ENCODE data around the gene RTN4R.

GRCh38 chr22:20292108-20292507 is 24.0 kb upstream of the RTN4R start:
- TF ChIP-seq CTCF (conservative IDR thresholded peaks at IDR 0.05; ENCODE audit: low read length), result no peak
- TF ChIP-seq EZH2phosphoT487 (IDR thresholded peaks at IDR 0.05; ENCODE audit: borderline replicate concordance), result no peak

Data from Loucy (cell line).